Left ventricle myocardium inferior (tissue), 1 donor: Measurements from ENCODE around the gene SLAMF6. TPM values are rescaled to one million over a fixed set of nuclear protein-coding genes. Genes with fewer than 3 reads are reported as not detected.

Experiments
- DNase-seq: peaks from one replicate; pipeline ENCODE4 v3.0.0-alpha.2; 2020
- H3K27ac ChIP-seq: fragments of 200-600 bp; replicated peaks from 2 replicates; pipeline ENCODE4 v1.8.0; 2021
- H3K27me3 ChIP-seq: fragments of 200-600 bp; 2 replicates; pipeline ENCODE4 v1.8.0; 2021; ENCODE audit warnings: low read depth
- H3K36me3 ChIP-seq: fragments of 200-600 bp; 2 replicates; pipeline ENCODE4 v1.8.0; 2021
- H3K4me1 ChIP-seq: fragments of 200-600 bp; 2 replicates; pipeline ENCODE4 v1.8.0; 2021
- H3K4me3 ChIP-seq: fragments of 200-600 bp; 2 replicates; pipeline ENCODE4 v1.8.0; 2021; ENCODE audit warnings: mild to moderate bottlenecking, moderate library complexity
- H3K9me3 ChIP-seq: fragments of 200-600 bp; replicated peaks from 2 replicates; pipeline ENCODE4 v1.8.0; 2021
- CTCF ChIP-seq: fragments of 200-600 bp; IDR thresholded peaks from 2 replicates; pipeline ENCODE4 v1.8.0; 2021; ENCODE audit warnings: antibody characterized with exemption, mild to moderate bottlenecking, borderline replicate concordance
- intact Hi-C: fragments of 100-400 bp; cut with micrococcal nuclease; formaldehyde crosslinking; loops from one replicate; pipeline ENCODE4 v1.11.0; 2022
- total RNA-seq: library from RNA; stranded (reverse); fragmentation: NEBNext Ultra II Directional; extraction: Animal tissue kit (Norgen Biotek cat#: 25700); gene quantifications from one replicate; pipeline ENCODE4 v1.2.1, GENCODE V29; 2021
- donor health status: DM: no; HTN: yes; CAD: no; lungs with severe emphysema.

SLAMF6 gene
- total RNA-seq, 1 donor from 2014 or later: 0.22 TPM

- Histone ChIP-seq H3K4me1 (no peaks in the 10 kb centered on the region), H3K27me3 (peaks cover 49% of the 10 kb centered on the region), H3K9me3 (peaks cover 2% of the 10 kb centered on the region), H3K27ac (no peak overlapping the region), H3K36me3 (no peaks in the 10 kb centered on the region), H3K4me3 (no peak overlapping the region)
- intact Hi-C loops: no loop called here
- DNase-seq: no peak
- no peak for TF ChIP-seq CTCF
These were observed 30.7 kb upstream of the SLAMF6 start for GRCh38 chr1:160553778-160554177.

- H3K4me3 ChIP-seq: no peak overlapping the region
- H3K9me3 ChIP-seq: no peaks in the 10 kb centered on the region
- no peaks in the 10 kb centered on the region for H3K36me3 ChIP-seq
- no peaks in the 10 kb centered on the region for H3K4me1 ChIP-seq
- no peak for TF ChIP-seq CTCF
- no peak for DNase-seq
- intact Hi-C loops: no loop called here
- no peak overlapping the region for H3K27ac ChIP-seq
- peaks cover 39% of the 10 kb centered on the region for H3K27me3 ChIP-seq
These were observed 29.4 kb upstream of the SLAMF6 start for GRCh38 chr1:160552425-160552824.

- Histone ChIP-seq H3K27ac (no peak overlapping the region), H3K4me1 (no peaks in the 10 kb centered on the region), H3K27me3 (peaks cover 21% of the 10 kb centered on the region), H3K9me3 (no peaks in the 10 kb centered on the region), H3K36me3 (no peaks in the 10 kb centered on the region), H3K4me3 (no peak overlapping the region)
- no peak for DNase-seq
- intact Hi-C loops: no loop called here
- TF ChIP-seq CTCF: no peak
These were observed 27.5 kb upstream of the SLAMF6 start for GRCh38 chr1:160550572-160551034.

- Histone ChIP-seq H3K36me3 (no peaks in the 10 kb centered on the region), H3K4me1 (no peaks in the 10 kb centered on the region), H3K4me3 (no peak overlapping the region), H3K27me3 (peaks cover 16% of the 10 kb centered on the region), H3K9me3 (no peaks in the 10 kb centered on the region), H3K27ac (no peak overlapping the region)
- TF ChIP-seq CTCF: no peak
- DNase-seq: no peak
- intact Hi-C loops: no loop called here
These were observed 26.6 kb upstream of the SLAMF6 start for GRCh38 chr1:160549665-160550006.

- intact Hi-C loops: no loop called here
- Histone ChIP-seq H3K27ac (no peak overlapping the region), H3K36me3 (no peaks in the 10 kb centered on the region), H3K9me3 (no peaks in the 10 kb centered on the region), H3K27me3 (peaks cover 16% of the 10 kb centered on the region), H3K4me3 (no peak overlapping the region), H3K4me1 (no peaks in the 10 kb centered on the region)
- no peak for DNase-seq
- no peak for TF ChIP-seq CTCF
These were observed 26.1 kb upstream of the SLAMF6 start for GRCh38 chr1:160548960-160549664.

- no peak overlapping the region for H3K27ac ChIP-seq
- no peaks in the 10 kb centered on the region for H3K9me3 ChIP-seq
- H3K4me1 ChIP-seq: no peaks in the 10 kb centered on the region
- no peak for DNase-seq
- intact Hi-C loops: no loop called here
- no peaks in the 10 kb centered on the region for H3K36me3 ChIP-seq
- H3K4me3 ChIP-seq: no peak overlapping the region
- no peak for TF ChIP-seq CTCF
- peaks cover 16% of the 10 kb centered on the region for H3K27me3 ChIP-seq
These were observed 25.1 kb upstream of the SLAMF6 start for GRCh38 chr1:160548183-160548582.
